ENCODE results near the gene ABHD12.

ABHD12 gene

GRCh38 chr20:25380945-25381614 lies 9.6 kb downstream of the ABHD12 start:
- no peak for DNase-seq (ENCODE audit: low read depth in 2 of 2)

DNA sequence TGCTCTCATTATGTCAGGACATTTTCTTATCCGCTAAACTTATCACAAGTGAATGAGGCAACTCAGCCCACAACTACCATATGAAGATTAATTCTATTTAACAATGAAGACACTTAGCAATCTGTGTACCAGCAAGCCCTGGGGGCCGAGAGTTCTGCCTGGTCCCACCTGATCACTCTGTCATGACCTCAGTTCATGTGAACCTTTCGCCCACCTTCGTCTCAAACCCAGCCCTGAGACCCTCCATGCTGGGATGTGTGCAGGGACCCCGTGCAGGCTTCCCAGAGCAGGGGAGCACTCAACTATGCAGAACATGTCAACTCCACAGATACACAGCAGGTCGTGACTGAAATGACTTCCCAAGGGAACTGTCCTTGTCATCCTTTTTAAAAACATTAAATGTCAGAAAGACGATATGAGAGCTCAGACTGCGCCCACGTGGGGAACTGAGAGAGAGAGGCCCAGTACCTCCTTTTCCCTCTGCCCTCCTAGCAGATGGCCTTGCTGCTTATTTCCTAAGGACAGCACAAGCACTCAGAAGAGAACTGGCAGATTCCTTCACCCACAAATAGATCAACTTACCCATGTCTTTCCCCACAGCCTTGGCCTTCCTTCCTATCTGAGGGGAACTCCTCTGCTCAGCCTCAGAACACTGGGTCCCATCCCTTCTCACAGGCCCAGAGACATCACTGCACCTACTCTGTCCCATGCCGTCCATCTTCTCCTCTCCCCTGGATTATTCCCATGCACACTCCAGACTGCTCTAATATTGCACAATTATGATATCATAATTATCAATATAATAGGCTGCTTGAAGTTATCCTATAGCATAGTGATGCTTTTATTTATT lies 11.5 kb downstream of the ABHD12 start:
- no peak for DNase-seq (ENCODE audit: low read depth in 2 of 2)

GRCh38 chr20:25378189-25378883 lies 12.3 kb downstream of the ABHD12 start:
- no peak for DNase-seq (ENCODE audit: low read depth in 2 of 2)

DNA sequence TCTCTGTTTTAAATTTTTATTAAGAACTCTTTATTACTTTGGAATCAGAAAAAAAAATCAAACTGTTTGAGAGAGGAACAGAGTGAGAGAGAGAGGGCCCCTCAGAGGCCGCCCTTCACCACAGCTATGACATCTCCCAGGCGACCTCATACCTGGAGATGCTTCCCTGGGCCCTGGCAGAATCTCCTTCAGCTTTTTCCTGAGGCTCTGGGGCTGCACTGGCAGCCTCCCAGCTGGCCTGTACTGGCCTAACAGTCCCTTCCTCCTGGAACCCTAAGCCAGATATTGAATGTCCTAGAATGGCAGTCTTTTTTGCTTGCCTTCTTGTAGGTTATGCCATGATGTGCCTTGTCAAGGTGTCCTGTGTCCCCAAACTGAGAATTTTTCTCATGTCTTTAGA lies 13.7 kb downstream of the ABHD12 start:
- no peak for DNase-seq (ENCODE audit: low read depth in 2 of 2)

DNA sequence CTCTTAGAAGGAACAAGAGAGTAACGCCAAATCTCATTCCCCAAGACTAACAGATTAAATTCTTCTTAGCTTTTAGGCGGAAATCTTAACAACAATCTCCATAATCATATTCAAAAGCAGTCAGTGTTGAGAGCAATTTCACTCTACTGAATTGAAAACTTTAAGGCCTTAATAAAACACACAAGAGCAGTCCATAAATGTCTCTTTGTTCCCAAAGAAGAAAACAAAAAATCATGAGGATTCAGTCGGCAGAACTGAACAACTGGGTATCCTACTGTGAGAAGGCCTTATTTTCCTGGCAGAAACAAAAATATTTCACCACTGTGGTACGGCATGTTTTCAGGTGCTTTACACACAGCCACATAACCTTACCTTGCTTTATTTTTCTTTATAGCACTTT lies 14.4 kb downstream of the ABHD12 start:
- DNase-seq (ENCODE audit: low read depth in 2 of 2) = no peak

- no peak for DNase-seq (ENCODE audit: low read depth in 2 of 2)
Observed at GRCh38 chr20:25374842-25375241, 15.8 kb downstream of the ABHD12 start.

- no peak for DNase-seq (ENCODE audit: low read depth in 2 of 2)
Observed at GRCh38 chr20:25372584-25373336, 17.9 kb downstream of the ABHD12 start.

DNA sequence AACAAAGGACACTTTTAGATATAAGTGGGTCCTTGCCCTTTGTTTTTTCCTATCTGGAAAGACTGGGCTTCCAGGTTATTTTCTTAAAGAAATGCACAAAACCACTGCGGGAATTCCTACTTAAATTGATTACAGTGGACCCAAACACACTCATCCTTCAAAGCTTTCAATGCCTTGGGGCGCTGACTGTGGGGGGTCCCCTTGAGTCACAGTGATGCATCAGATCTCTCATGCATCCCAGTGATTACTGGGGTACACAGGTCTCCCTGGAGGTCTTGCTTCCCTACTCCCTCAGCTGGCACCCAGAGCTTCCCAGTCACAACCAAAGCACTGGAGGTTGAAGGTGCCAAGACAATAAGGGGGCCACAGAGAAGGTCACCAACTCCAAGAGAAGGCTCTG lies 20.7 kb downstream of the ABHD12 start:
- DNase-seq (ENCODE audit: low read depth in 2 of 2) = no peak

DNA sequence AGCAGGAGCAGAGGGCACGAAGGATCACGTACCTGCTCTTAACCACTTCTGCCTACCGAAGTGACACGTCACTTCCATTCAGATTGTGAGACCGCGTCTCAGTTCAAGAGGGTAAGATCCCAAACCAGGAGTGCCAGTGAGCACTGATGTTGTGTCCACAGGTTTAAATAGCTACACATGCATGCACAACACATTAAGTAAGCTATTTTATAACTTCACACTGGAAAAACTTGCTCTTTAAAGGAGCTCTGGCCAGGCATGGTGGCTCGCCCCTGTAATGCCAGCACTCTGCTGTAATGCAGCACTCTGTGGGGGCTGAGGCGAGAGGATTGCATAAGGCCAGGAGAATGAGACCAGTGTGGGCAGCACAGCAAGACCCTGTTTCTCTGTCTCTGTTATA lies 21.1 kb downstream of the ABHD12 start:
- no peak for DNase-seq (ENCODE audit: low read depth in 2 of 2)

GRCh38 chr20:25368976-25369375 lies 21.7 kb downstream of the ABHD12 start:
- no peak for DNase-seq (ENCODE audit: low read depth in 2 of 2)

GRCh38 chr20:25368526-25368925 lies 22.1 kb downstream of the ABHD12 start:
- no peak for DNase-seq (ENCODE audit: low read depth in 2 of 2)

GRCh38 chr20:25364879-25365699 lies 25.5 kb downstream of the ABHD12 start:
- DNase-seq (ENCODE audit: low read depth in 2 of 2) = no peak

GRCh38 chr20:25364180-25364788 lies 26.4 kb downstream of the ABHD12 start:
- no peak for DNase-seq (ENCODE audit: low read depth in 2 of 2)

GRCh38 chr20:25361287-25361683 lies 29.4 kb downstream of the ABHD12 start:
- DNase-seq (ENCODE audit: low read depth in 2 of 2) = no peak

- no peak for DNase-seq (ENCODE audit: low read depth in 2 of 2)
Observed at GRCh38 chr20:25360631-25361286, 29.9 kb downstream of the ABHD12 start.

DNA sequence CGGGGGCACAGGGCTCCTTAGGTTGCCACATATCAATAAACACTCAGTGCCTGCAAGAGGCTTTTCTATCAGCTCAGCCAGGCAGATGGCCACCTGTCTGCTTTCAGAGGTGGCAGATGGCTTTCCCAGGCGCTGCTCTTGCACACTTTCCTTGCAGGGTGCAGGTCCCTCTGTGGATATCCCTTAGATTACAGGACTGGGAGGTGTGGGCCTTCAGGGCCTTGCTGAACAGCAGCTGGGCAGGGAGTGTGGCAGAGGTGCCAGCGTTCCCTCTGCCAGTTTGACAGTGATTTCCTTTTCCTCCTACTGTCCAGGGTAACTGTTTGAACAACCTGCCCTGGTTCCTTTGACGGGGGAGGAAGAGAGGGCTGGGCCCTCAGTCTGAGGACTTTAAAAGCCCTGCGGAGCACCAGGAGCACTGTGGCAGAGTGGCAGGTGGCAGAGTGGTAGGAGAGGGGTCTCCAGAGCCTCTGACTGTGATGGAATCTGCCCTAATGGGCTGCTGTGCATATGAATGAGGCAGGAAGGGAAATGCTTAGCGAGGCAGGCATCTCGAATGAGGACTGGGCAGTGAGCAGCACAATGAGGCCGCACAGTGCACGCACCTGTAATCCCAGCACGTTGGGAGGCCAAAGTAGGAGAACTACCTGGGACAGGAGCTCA lies 34.2 kb downstream of the ABHD12 start:
- no peak for DNase-seq (ENCODE audit: low read depth in 2 of 2)

GRCh38 chr20:25355866-25356265 lies 34.8 kb downstream of the ABHD12 start:
- no peak for DNase-seq (ENCODE audit: low read depth in 2 of 2)

DNA sequence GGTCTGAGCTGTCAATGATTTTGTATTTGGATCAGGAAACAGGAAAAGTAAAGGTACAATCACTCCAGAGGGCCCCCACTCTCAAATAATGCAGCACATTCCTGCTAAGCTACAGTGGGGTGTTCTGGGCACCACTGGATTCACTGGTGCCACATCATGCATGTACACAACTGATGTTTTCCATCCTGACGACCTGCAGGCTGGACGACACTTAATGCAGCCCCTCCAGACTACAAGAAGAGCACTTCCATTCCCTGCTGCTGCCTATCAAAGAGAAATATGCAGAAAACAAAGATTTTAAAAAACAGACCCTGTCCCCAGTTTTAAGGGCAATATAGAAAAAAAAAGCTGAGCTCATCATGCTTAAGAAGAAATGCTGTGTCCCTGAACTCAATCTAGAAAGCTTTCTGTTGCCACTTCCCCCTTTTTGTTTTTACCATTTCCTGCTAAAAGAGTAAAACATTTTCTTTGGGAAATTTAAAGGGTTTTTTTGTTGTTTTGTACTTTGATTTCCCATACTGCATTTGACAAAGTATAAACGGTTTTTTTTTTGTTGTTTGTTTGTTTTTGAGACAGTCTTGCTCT lies 35.5 kb downstream of the ABHD12 start:
- no peak for DNase-seq (ENCODE audit: low read depth in 2 of 2)

Measured in stimulated activated CD8-positive, alpha-beta memory T cell treated with anti-CD3 and anti-CD28 coated beads, Interleukin-15, amount 100 ng/mL, for 4 hours (primary cell).